Right forelimb (tissue), 1 donor: ENCODE data around the gene IL1RAPL2.

Experiments used
- DNase-seq: peaks from one replicate; pipeline ENCODE4 v3.0.0-alpha.2; 2018

Gene IL1RAPL2

DNA sequence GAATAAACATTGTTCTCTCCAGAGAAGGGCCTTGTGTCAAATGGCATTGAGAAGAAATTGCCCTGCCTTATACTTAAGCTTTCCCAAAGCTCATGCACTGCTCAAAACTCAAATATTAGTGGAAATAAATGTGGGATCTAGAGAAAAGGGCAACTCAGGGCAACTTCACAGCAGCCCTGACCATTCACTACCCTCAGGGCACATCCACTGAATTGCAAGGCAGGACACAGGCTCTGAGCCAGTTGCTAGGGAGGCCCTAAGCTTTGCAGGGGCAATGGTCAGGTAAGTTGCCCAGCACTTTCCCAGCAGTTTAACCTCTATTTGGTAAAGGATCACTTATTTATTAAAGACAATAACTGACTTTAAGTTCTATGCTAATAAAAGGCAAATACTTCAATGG is 909.8 kb downstream of the IL1RAPL2 start:
- no peak for DNase-seq

- no peak for DNase-seq
Observed at GRCh38 chrX:105477351-105477750, 911.4 kb downstream of the IL1RAPL2 start.

GRCh38 chrX:105480646-105481310 is 914.8 kb downstream of the IL1RAPL2 start:
- DNase-seq = no peak

- no peak for DNase-seq
Observed at GRCh38 chrX:105483011-105483410, 917.0 kb downstream of the IL1RAPL2 start.

DNA sequence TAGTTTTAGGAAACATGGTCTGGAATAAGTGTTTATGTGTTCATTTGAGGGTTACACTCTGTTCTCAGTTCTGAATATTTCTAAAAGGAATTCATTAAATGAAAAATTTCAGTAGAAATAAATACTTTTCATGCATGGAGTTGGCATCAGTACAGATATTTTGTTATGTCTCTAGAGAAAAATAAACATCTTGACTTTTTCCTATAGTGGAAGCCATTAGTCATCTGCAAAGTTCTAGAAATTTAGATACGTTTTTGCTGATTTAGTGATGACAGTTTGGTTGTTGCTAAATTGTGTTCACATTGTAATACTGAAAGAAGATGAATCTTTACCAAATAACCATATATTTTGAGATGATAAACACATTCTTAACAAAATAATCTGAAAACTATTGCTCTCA is 922.7 kb downstream of the IL1RAPL2 start:
- no peak for DNase-seq

DNA sequence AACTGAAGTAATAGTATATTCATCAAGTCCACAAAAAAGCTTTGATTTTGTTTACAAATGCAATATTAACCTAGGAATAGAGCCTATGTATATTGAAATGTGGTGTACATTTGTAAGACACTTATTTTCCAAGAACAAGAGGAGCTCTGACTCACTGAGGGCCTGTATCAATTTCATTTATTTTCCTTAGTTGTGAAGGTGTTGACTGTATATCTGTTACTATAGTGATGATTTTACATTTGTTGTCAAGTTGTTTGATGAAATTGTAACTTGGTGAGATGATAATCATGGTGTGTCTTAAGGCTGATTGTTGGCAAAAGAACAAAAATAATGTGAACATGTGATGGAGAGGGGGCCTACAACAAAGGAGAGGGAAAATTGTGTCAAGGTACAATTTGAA is 929.4 kb downstream of the IL1RAPL2 start:
- no peak for DNase-seq

- DNase-seq = no peak
Observed at GRCh38 chrX:105502336-105502735, 936.3 kb downstream of the IL1RAPL2 start.

DNA sequence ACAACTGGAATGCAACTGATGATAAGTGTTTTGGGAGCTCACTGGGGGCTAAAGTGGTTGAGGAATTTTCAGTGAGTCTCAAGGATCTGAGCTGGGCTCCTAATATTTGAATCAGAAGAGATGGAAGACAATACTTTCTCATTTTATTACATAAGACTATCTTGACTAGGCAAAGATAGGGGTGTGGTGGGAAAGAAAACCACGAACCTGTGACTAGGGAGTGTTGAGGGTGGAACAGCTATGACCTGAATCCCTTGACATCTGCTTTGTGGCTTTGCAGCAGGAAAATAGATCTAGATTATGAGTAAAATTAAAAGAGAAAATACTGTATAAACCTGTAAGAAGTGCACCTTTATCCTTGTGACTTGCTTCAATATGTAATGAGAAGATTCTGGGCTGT is 949.6 kb downstream of the IL1RAPL2 start:
- no peak for DNase-seq

DNA sequence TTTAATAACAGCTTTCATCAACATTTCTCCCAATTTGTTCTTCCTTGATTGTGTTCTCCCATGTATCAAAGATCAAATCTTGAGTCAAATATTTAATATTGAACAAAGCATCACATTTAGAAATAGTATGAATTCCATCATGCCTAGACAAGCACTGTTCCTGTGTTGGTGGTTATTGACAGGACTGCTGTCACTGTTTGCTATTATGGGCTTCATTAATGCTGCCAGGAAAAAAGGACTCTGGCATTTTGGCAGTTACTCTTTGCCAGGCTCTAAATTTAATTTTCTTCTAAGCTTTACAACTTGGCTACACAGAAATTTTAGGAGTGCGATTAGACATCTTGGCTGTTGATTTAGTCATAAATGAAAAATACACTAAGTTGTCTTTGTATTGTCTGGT is 960.4 kb downstream of the IL1RAPL2 start:
- DNase-seq = no peak

- no peak for DNase-seq
Observed at GRCh38 chrX:105527759-105528158, 961.8 kb downstream of the IL1RAPL2 start.

GRCh38 chrX:105533951-105534350 is 968.0 kb downstream of the IL1RAPL2 start:
- DNase-seq = no peak

GRCh38 chrX:105543283-105543682 is 977.3 kb downstream of the IL1RAPL2 start:
- no peak for DNase-seq

DNA sequence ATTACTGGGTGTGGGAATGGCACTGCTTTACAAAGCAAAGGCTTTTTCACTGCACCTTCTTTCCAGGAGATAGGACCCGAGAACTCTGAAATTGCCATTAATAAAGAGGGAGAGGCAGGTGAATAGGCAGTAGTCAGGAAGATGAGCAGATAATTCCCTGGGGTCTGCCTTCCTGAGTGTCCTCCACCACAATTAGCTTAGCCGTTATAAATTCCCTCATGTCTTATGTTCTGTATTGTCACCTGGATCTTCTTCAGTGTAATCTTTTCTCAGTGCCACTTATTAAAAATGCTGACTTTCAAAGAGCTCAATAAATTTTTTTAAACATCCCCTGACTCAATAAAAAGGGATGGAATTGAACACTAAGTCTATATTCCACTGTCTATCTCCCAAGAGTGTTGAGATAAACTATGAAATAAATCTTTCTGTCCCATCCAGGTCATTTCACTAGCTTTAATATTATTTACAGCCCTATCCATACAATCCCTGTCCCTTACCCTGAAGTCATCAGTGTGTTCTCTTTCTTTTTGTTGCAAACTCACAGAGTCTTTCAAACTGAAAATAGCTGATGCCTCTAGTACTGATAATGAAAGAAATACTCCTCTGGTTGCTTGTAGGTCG is 984.2 kb downstream of the IL1RAPL2 start:
- DNase-seq = no peak

GRCh38 chrX:105552395-105552794 is 986.4 kb downstream of the IL1RAPL2 start:
- DNase-seq = no peak

GRCh38 chrX:105553118-105553517 is 987.1 kb downstream of the IL1RAPL2 start:
- DNase-seq = no peak

DNA sequence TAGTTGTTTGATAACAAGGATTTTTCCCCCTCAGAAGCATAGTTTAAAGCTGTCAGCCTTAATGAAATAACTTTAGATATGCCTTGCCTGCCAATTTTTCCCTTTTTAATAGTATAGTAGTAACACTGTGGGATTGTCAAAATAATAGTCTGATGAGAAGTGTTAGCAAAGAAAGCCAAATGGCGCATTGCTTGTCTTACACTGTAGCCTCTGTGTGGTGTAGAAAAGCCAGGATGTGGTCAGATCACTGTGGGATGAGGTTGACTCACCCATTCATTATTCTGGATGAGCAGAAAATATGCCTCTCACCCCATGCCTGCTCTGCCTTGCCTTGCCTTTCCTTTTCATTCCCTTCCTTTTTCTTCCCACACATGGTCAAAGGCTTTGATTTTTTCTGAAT is 998.5 kb downstream of the IL1RAPL2 start:
- no peak for DNase-seq

- DNase-seq = no peak
Observed at GRCh38 chrX:105565856-105566255, 999.9 kb downstream of the IL1RAPL2 start.

DNA sequence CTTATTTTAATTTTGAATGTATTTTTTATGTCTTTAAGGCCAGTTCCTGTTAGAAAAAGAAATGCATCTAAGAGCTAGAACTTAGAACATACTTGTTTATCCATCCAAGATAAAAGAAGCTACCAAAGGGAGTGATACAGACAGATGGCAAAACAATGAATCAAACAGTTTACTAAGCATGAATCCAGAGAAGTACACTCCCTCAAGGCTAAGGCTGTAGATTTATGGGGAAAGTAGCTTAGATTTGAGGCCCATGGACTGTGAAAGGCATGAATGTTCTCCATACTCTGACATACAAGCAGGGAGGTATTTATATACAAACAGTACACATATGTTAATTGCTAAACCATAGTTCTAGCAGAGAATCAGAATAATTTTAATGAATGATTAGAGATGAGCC is 1001.1 kb downstream of the IL1RAPL2 start:
- no peak for DNase-seq

DNA sequence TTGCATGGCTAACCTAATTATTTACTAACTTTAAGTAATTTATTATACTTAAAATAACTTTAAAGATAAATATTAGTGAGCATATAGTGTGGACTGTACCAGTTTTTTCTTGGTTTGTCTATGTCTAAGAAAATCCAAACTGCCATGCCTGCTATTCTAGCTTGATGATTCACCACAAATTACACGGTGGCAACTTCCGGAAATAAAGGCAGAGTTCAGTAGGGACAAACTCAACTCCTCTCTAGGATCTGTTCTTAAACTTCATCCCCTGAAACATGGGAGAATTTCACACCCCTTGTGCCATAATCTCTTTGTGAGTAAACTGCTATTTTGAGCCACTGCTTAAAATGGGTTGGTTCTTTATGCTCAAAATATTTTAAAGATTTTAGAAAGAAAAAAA is 1042.7 kb downstream of the IL1RAPL2 start:
- no peak for DNase-seq

- no peak for DNase-seq
Observed at GRCh38 chrX:105609530-105609929, 1043.5 kb downstream of the IL1RAPL2 start.

DNA sequence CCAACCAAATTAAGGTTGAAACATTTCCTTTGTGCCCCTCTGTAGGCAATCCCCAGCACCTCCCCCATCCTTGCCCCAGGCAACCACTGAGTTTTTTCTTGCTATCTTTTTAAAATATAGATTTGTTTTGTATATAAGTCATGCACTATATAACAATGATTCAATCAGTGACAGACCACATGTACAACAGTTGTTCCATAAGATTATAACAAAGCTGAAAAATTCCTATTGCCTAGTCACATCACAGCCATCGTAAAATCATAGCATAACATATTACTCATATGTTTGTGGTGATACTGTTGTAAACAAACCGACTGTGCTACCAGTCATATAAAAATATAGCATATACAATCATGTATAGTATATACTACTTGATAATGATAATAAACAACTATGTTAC is 1044.4 kb downstream of the IL1RAPL2 start:
- DNase-seq = no peak

- no peak for DNase-seq
Observed at GRCh38 chrX:105618393-105619101, 1052.5 kb downstream of the IL1RAPL2 start.

DNA sequence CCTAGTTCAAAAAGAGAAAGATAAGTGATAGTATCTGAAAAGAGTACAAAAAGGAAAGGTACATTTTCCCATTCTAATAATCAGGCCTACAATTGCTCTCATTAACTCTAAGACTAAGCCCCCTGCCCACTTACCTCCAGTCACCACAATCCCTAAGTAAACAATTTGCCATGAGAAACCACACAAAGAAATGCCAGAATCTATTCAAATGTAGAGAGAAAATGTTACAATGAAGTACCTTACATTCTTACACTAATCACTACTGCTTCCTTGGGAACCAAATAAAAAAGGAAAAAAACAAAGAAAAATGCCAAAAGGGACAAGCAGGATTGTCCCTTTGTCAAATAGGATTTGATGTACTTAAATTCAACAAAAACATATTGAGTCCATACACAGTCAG is 1068.2 kb downstream of the IL1RAPL2 start:
- DNase-seq = no peak

- no peak for DNase-seq
Observed at GRCh38 chrX:105635794-105636193, 1069.8 kb downstream of the IL1RAPL2 start.
